ENCODE data around the gene RAE1. TPM values are rescaled to one million over a fixed set of nuclear protein-coding genes. Genes with fewer than 3 reads are reported as not detected.

RAE1 gene
- total and polyA plus RNA-seq, 7 donors, result 9.1 to 23.6 (median 14.7) TPM

DNA sequence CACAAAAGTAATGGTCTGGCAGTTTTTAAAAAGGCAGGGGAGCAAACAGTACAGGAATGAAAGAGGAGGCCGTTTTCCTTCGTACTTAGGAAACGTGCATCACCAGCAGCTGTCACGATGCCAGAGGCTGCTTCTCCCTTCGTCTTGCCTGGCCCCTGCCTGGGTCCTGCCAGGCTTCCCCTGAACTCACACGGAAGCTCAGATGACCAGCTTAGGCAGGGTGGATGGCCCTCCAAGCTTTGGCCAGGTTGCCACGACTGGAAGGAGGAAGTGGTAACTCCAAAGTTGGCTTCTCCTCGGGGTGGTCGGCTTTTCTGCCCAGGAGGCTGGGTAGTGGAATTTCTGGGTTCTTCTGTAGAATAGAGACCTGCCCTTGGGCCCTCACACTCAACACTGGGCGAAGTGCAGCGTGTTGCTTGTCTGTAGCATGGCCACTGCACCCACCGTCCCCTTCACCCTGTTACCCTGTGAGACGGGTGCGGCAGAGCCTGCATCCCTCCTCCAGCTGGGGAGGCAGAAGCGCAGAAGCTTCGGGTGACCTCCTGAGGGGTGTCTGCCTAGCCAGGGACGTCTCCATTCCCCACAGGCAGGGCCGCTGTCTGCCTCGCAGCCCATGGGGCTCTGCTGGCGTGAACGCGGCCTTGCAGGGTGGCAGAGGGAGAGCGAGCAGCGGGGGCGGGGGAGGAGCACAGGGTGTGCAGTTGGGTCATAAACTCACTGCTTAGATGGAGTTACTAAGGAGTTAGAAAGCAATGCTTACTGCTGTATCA is 21.7 kb downstream of the RAE1 start:
- TF ChIP-seq, protein P1, sequence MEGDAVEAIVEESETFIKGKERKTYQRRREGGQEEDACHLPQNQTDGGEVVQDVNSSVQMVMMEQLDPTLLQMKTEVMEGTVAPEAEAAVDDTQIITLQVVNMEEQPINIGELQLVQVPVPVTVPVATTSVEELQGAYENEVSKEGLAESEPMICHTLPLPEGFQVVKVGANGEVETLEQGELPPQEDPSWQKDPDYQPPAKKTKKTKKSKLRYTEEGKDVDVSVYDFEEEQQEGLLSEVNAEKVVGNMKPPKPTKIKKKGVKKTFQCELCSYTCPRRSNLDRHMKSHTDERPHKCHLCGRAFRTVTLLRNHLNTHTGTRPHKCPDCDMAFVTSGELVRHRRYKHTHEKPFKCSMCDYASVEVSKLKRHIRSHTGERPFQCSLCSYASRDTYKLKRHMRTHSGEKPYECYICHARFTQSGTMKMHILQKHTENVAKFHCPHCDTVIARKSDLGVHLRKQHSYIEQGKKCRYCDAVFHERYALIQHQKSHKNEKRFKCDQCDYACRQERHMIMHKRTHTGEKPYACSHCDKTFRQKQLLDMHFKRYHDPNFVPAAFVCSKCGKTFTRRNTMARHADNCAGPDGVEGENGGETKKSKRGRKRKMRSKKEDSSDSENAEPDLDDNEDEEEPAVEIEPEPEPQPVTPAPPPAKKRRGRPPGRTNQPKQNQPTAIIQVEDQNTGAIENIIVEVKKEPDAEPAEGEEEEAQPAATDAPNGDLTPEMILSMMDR (IDR thresholded peaks at IDR 0.05), result no peak
- H3K4me1 ChIP-seq, result no peaks in the 10 kb centered on the region
- H3K9me3 ChIP-seq, result no peaks in the 10 kb centered on the region
- peaks cover 26 to 100% of the 10 kb centered on the region in 2 donors for H3K36me3 ChIP-seq (ENCODE audit: insufficient read depth in 1 of 2, low read depth in 1 of 2)
- intact Hi-C loops (cut with DNase I), result loop anchor here (10.0 kb wide), 2 partner anchors 222 to 332 kb away; no protein-coding TSS in a partner anchor
- WGBS, 3 donors, result 80 to 85% (median 81%) methylated on average over 25 of the region's 25 CpGs
- no peak overlapping the region for H3K27ac ChIP-seq
- ATAC-seq (no peak), DNase-seq (no peak)
- no peak overlapping the region for H3K4me3 ChIP-seq
- no peaks in the 10 kb centered on the region for H3K27me3 ChIP-seq (ENCODE audit: insufficient read depth in 3 of 3, low read length in 2 of 3)

DNA sequence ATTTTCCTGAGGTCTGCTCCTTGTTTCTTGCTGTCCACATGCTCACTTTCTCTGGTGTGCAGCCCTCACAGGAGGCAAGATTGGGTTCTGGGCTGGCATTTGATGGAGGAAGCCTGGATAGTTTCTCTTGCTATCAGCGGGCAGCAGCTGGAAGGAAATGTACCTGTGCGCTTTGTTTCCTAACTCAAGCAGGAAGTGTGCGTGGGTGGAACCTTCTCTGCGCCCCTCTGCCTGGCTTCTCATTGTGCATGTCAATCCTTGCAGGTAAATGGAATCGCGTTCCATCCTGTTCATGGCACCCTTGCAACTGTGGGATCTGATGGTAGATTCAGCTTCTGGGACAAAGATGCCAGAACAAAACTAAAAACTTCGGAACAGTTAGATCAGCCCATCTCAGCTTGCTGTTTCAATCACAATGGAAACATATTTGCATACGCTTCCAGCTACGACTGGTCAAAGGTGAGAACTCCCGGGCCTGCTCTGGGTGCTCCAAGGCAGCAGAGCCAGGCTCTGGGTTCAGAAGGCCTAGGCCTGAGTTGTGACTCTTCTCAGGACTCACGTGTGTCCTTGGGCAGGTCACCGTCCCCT is 23.4 kb downstream of the RAE1 start:
- Histone ChIP-seq H3K9me3 (no peaks in the 10 kb centered on the region), H3K36me3 (ENCODE audit: insufficient read depth in 1 of 2, low read depth in 1 of 2) (peaks cover 16 to 100% of the 10 kb centered on the region in 2 donors), H3K27me3 (ENCODE audit: insufficient read depth in 3 of 3, low read length in 2 of 3) (no peaks in the 10 kb centered on the region), H3K4me1 (no peaks in the 10 kb centered on the region), H3K4me3 (no peak overlapping the region), H3K27ac (no peak overlapping the region)
- WGBS, 3 donors, result 73 to 81% (median 80%) methylated on average over 12 of the region's 12 CpGs
- ATAC-seq, result no peak
- no peak for DNase-seq
- intact Hi-C loops (cut with DNase I), result loop anchor here (10.0 kb wide), 2 partner anchors 220 to 330 kb away; no protein-coding TSS in a partner anchor
- TF ChIP-seq, protein P1 (IDR thresholded peaks at IDR 0.05), result no peak

DNA sequence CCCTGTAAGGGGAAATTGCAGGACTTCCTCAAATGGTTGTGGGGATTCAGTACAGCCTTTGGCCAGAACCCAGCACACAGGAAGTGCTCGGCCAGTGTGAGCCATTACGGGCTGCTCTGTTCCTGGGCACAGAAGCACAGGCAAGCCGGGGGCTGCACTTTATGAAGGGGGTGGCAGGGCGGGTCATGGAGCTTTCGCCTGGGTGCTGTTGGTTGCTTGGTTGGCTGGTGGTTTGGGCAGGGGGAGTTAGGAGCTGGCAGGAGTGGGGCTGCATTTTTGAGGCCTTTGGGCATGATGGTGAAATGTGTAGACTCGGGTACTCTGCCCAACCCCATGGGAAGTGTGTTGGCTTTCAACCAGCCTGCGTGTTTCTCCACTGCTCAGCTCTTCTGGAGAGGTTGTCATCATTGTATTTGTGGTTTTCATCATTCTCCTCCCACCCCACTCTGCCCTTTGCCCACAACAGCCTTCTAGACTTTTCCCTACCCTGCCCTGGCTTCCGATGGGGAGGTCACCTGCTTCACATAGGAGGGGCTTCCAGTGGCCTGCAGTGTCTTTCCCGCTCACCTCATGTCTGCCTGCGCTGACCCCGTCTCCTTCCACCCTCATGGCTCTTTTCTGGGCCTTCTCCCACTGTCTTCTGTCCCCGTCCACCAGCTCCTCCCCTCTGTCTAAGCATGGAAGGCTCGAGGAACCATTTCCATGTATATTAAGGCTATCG is 24.0 kb downstream of the RAE1 start:
- TF ChIP-seq, protein P1 (IDR thresholded peaks at IDR 0.05), result no peak
- peak in 2 of 4 donors; percentile 52 to 62 for ATAC-seq
- 75 to 79% (median 77%) methylated on average over 14 of the region's 14 CpGs for WGBS, 3 donors
- peak in 1 of 2 donors; percentile 62 for DNase-seq
- intact Hi-C loops (cut with DNase I), result loop anchor here (10.0 kb wide), 2 partner anchors 220 to 330 kb away; no protein-coding TSS in a partner anchor
- Histone ChIP-seq H3K4me1 (no peaks in the 10 kb centered on the region), H3K27me3 (ENCODE audit: insufficient read depth in 3 of 3, low read length in 2 of 3) (no peaks in the 10 kb centered on the region), H3K9me3 (no peaks in the 10 kb centered on the region), H3K27ac (no peak overlapping the region), H3K36me3 (ENCODE audit: insufficient read depth in 1 of 2, low read depth in 1 of 2) (peaks cover 10 to 98% of the 10 kb centered on the region in 2 donors), H3K4me3 (no peak overlapping the region)

DNA sequence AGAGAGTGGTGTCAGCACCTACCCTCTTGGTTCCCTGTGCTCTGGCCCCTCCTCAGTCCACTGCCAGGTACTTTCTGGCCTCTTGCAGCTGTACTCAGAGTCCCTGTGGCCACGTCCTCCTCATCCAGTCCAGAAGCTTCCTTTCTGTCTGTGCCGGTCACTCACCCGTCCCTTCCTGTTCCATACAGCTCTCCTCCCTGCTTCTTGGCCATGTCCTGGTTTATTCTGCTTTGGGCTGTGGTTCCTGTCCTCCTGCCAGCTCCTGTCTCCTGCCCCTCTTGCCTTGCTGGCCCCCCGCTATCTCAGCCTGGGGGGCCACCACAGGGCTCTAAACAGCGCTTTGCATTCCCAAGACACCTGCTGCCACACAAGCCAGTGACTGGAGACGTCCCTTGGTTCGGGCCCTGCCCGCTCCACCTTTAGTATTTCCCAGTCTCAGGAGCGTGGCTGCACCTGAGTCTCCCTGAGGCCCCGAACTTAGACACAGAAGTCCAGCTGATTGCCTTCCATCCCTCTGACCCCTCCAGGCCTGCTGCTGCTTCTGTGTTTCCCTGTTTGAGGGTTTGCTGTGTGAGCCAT is 24.7 kb downstream of the RAE1 start:
- DNase-seq, result no peak
- Histone ChIP-seq H3K36me3 (ENCODE audit: insufficient read depth in 1 of 2, low read depth in 1 of 2) (peaks cover 9 to 98% of the 10 kb centered on the region in 2 donors), H3K27me3 (ENCODE audit: insufficient read depth in 3 of 3, low read length in 2 of 3) (no peaks in the 10 kb centered on the region), H3K4me1 (no peaks in the 10 kb centered on the region), H3K4me3 (no peak overlapping the region), H3K27ac (no peak overlapping the region), H3K9me3 (no peaks in the 10 kb centered on the region)
- intact Hi-C loops (cut with DNase I), result loop anchor here (10.0 kb wide), 2 partner anchors 219 to 329 kb away; no protein-coding TSS in a partner anchor
- WGBS, 3 donors, result 86 to 93% (median 87%) methylated on average over 10 of the region's 10 CpGs
- ATAC-seq, result peak in 1 of 4 donors; percentile 13
- TF ChIP-seq, protein P1 (IDR thresholded peaks at IDR 0.05), result no peak
